ENCODE measurements around the gene CBL. TPM values are rescaled to one million over a fixed set of nuclear protein-coding genes. Genes with fewer than 3 reads are reported as not detected.

CBL gene
- total RNA-seq, 2 experiments from 2014 or later: 27.0 to 27.5 TPM

DNA sequence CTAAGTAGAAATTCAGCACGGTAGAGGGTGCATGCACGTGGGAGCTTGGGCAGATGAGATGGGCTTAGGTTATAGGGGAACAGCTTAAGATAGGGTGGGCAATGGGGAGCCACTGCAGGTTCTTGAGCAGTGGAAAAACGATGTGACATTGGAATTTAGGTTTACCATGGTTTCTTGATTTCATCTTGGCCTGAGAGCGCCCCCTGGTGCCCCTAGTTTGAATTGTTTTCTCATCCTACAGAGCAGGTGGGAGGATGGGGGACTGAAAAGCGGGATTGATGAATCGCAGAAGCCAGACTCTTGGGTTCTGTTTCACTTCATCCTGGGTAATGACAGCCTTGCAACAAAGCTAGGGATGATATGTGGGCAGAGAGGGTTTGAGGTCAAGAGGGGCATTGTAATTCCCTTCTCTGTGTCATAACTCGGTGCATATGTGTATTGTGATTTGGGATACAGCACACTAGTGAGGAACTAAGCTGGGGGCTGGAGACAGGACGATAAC lies 117.4 kb downstream of the CBL start:
- ChIA-PET CTCF (interaction anchor here (0.7 to 11.4 kb wide), 47 partner anchors 9 to 406 kb away, joined by 3 to 201 read pairs (median 5); partner anchors contain the start of genes CBL, DPAGT1, NECTIN1 and NLRX1), POLR2A (interaction anchor here (0.7 to 3.8 kb wide), 10 partner anchors 10 to 231 kb away, joined by 3 to 15 read pairs (median 3); partner anchors contain the start of gene CBL)

GRCh38 chr11:119324189-119324588 lies 118.0 kb downstream of the CBL start:
- H3K27ac Mint-ChIP-seq: no peak overlapping the region
- H3K9me3 Mint-ChIP-seq: no peaks in the 10 kb centered on the region
- H3K27me3 Mint-ChIP-seq: no peaks in the 10 kb centered on the region
- ATAC-seq (no peak), DNase-seq (no peak)
- peaks cover 14% of the 10 kb centered on the region for H3K4me1 Mint-ChIP-seq (ENCODE audit: low read depth)
- ChIA-PET POLR2A (interaction anchor here (0.7 to 3.8 kb wide), 4 partner anchors 11 to 118 kb away, joined by 3 to 15 read pairs (median 6); partner anchors contain the start of gene CBL), CTCF (interaction anchor here (0.7 to 11.4 kb wide), 37 partner anchors 9 to 405 kb away, joined by 3 to 201 read pairs (median 8); partner anchors contain the start of genes CBL, DPAGT1, NECTIN1 and NLRX1)
- H3K4me3 Mint-ChIP-seq: no peak overlapping the region
- H3K36me3 Mint-ChIP-seq (ENCODE audit: low read depth): no peaks in the 10 kb centered on the region
- TF ChIP-seq, protein P1, sequence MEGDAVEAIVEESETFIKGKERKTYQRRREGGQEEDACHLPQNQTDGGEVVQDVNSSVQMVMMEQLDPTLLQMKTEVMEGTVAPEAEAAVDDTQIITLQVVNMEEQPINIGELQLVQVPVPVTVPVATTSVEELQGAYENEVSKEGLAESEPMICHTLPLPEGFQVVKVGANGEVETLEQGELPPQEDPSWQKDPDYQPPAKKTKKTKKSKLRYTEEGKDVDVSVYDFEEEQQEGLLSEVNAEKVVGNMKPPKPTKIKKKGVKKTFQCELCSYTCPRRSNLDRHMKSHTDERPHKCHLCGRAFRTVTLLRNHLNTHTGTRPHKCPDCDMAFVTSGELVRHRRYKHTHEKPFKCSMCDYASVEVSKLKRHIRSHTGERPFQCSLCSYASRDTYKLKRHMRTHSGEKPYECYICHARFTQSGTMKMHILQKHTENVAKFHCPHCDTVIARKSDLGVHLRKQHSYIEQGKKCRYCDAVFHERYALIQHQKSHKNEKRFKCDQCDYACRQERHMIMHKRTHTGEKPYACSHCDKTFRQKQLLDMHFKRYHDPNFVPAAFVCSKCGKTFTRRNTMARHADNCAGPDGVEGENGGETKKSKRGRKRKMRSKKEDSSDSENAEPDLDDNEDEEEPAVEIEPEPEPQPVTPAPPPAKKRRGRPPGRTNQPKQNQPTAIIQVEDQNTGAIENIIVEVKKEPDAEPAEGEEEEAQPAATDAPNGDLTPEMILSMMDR (IDR thresholded peaks at IDR 0.05): no peak
- intact Hi-C loops (cut with micrococcal nuclease): loop anchor here (10.0 kb wide), 1 partner anchor 119 kb away; the partner anchor contains the start of gene CBL

More for the DNA sequence above, 117.4 kb downstream of the CBL start:
- TF ChIP-seq, protein P1 (IDR thresholded peaks at IDR 0.05): peak; percentile 90
- no peak overlapping the region for H3K4me3 Mint-ChIP-seq
- H3K9me3 Mint-ChIP-seq: no peaks in the 10 kb centered on the region
- no peak overlapping the region for H3K27ac Mint-ChIP-seq
- intact Hi-C loops (cut with micrococcal nuclease): loop anchor here (10.0 kb wide), 1 partner anchor 119 kb away; the partner anchor contains the start of gene CBL
- ATAC-seq (no peak), DNase-seq (peak; percentile 94)
- peaks cover 18% of the 10 kb centered on the region for H3K4me1 Mint-ChIP-seq (ENCODE audit: low read depth)
- H3K27me3 Mint-ChIP-seq: peaks cover 3% of the 10 kb centered on the region
- no peaks in the 10 kb centered on the region for H3K36me3 Mint-ChIP-seq (ENCODE audit: low read depth)

DNA sequence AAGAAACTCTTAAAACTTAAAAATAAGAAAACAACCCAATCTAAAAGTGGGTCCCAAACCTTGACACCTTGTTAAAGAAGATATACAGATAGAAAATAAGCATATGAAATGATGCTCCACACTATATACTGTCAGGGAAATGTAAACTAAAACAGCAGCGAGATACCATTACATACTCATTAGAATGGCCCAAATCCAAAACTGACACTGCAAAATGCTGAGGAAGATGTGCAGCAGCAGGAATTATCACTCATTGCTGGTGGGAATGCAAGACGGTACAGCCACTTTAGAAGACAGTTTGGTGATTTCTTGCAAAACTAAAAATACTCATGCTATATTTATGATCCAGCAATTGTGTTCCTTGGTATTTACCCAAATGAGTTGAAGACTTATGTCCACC lies 123.2 kb downstream of the CBL start:
- intact Hi-C loops (cut with micrococcal nuclease): loop anchor here (10.0 kb wide), 1 partner anchor 125 kb away; the partner anchor contains the start of gene CBL
- DNase-seq: no peak
- TF ChIP-seq, protein P1 (IDR thresholded peaks at IDR 0.05): no peak
- no peak overlapping the region for H3K4me3 Mint-ChIP-seq
- ATAC-seq: no peak
- H3K27me3 Mint-ChIP-seq: no peaks in the 10 kb centered on the region
- H3K36me3 Mint-ChIP-seq (ENCODE audit: low read depth): no peaks in the 10 kb centered on the region
- H3K27ac Mint-ChIP-seq: no peak overlapping the region
- no peaks in the 10 kb centered on the region for H3K9me3 Mint-ChIP-seq
- peaks cover 6% of the 10 kb centered on the region for H3K4me1 Mint-ChIP-seq (ENCODE audit: low read depth)
- ChIA-PET POLR2A (no interaction called here), CTCF (no interaction called here)

DNA sequence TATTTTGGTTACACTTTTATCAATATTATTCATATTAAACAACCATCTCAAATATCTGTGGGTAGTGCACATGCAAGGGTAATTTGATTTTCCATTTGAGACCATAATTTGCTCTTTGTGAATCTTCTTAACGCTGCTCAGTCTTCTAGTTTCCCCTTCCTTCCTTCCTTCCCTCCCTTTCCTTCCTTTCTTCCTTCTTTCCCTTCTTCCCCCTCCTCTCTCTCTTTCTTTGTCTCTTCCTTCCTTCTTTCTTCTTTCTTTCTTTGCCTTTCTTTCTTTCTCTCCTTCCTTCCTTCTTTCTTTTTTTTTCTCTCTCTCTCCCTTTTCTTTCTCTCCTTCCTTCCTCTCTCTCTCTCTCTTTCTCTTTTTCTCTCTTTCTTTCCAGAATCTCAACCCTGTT lies 124.1 kb downstream of the CBL start:
- intact Hi-C loops (cut with micrococcal nuclease): no loop called here
- H3K27ac Mint-ChIP-seq: no peak overlapping the region
- ChIA-PET CTCF (interaction anchor here (10.9 kb wide), 1 partner anchor 7 kb away, joined by 201 read pairs; no protein-coding TSS in a partner anchor), POLR2A (no interaction called here)
- H3K27me3 Mint-ChIP-seq: no peaks in the 10 kb centered on the region
- TF ChIP-seq, protein P1 (IDR thresholded peaks at IDR 0.05): no peak
- ATAC-seq (no peak), DNase-seq (no peak)
- H3K4me3 Mint-ChIP-seq: no peak overlapping the region
- no peaks in the 10 kb centered on the region for H3K9me3 Mint-ChIP-seq
- H3K4me1 Mint-ChIP-seq (ENCODE audit: low read depth): peaks cover 10% of the 10 kb centered on the region
- peaks cover 3% of the 10 kb centered on the region for H3K36me3 Mint-ChIP-seq (ENCODE audit: low read depth)

DNA sequence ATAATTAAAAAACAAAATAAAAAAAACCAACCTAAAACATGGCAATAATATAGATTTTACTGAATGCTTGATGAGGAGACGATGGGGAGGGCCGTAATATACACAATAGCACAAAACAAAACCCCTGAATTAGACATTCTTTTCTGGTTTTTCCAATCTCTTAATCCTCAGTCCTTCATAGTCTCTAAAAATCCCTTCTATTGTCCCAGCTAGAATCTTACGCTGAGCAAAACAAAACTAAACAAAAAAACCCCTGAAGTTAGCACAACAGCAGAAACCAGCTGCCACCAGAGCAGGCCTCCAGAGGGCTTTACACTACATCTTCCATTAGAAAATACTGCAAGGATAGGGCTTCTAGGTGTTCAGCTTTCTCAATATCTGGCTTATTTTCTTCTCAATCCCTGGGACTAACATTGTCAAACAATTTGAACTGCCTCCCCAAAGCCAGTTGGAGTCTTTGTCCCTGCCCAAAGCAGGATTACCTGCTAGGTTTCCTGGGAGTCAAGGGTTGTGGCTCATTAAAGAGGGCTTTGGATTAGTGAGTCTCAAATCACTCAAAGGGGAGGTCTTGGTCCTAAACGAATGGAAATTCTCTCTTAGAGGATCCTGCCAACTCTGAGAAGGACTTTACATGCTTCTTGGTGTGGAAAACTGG lies 126.1 kb downstream of the CBL start:
- ChIA-PET CTCF (interaction anchor here (0.7 to 10.9 kb wide), 7 partner anchors 9 to 49 kb away, joined by 3 to 201 read pairs (median 4); partner anchors contain the start of gene USP2), POLR2A (interaction anchor here (1.3 kb wide), 1 partner anchor 11 kb away, joined by 8 read pairs; no protein-coding TSS in a partner anchor)
- H3K4me3 Mint-ChIP-seq: no peak overlapping the region
- DNase-seq (no peak), ATAC-seq (no peak)
- TF ChIP-seq, protein P1 (IDR thresholded peaks at IDR 0.05): no peak
- H3K4me1 Mint-ChIP-seq (ENCODE audit: low read depth): peaks cover 29% of the 10 kb centered on the region
- H3K27me3 Mint-ChIP-seq: no peaks in the 10 kb centered on the region
- H3K36me3 Mint-ChIP-seq (ENCODE audit: low read depth): peaks cover 16% of the 10 kb centered on the region
- H3K9me3 Mint-ChIP-seq: no peaks in the 10 kb centered on the region
- intact Hi-C loops (cut with micrococcal nuclease): no loop called here
- H3K27ac Mint-ChIP-seq: no peak overlapping the region
